NCI-H2107 treated with DMSO at 0.1 percent for 48 hours (cell line): ENCODE data around the gene MAT2B.

Experiments used
- DNase-seq: peaks from one replicate; lab custom pipeline; 2025; ENCODE audit not compliant: unreplicated experiment; lab: John Stamatoyannopoulos, UW

Gene MAT2B

GRCh38 chr5:163505368-163506094, at the start of gene MAT2B:
Gene MAT2B, plus strand, starts transcription at chr5:163505619. Its CDS starts 68 bp downstream, at chr5:163505687.
- DNase-seq = peak; percentile 72

DNA sequence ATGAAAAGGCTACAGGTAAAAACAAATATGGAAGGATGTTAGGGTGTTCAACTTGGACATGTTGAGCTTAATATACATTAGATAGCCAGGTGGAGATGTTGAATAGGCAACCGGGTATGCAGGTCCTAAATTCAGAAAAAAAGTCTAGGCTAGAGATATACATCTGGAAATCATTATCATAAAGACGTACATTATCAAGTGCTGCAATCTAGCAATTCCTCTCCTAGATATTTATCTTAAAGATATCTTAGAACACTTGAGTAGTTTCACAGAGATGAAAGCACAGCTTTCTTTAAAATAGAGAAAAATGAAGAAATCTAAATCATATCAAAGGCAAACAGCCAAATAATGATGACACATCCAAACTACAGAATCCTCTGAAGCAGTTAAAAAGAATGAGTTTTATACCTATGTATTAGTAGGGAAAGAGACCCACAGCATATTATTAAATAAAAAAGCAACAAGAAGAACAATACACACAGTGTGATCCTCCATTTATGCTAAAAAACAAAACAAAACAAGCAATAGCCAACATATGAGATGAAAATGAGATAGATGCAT, 49.3 kb upstream of the MAT2B start:
- DNase-seq = no peak

DNA sequence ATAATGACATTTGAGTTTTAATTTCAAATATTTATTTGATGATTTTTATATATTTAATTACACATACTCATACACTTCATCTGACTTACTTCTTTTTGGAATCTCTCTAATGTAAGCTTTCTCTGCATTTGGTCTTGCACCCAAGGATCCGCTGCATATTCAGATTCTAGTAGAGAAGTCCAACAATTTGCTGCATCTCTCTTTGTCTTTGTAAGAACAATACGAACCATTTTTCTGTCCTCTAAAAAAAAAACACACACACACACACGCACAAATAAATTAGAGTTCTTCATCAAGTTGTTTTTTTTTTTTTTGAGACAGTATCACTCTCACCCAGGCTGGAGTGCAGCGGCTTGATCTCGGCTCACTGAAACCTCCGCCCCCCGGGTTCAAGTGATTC, 48.6 kb upstream of the MAT2B start:
- no peak for DNase-seq

GRCh38 chr5:163458778-163459385, 46.5 kb upstream of the MAT2B start:
- no peak for DNase-seq

DNA sequence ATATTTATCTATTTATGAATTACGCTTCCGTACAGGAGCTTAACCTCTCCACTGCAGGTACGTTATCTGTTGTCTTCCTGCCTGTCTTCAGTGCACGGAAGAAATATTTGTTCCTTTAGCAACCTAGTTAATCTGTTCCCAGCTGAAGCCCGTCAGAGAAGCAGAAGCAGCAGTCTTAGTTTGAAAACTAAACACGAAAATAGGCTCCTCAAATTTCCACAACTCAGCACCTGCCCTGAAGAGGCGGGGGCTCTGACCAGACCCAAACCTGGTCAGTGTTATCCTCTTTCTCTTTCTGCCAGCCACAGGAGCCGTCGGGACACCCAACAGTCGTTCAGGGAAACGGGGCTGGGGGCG, 46.0 kb upstream of the MAT2B start:
- DNase-seq = peak; percentile 6

DNA sequence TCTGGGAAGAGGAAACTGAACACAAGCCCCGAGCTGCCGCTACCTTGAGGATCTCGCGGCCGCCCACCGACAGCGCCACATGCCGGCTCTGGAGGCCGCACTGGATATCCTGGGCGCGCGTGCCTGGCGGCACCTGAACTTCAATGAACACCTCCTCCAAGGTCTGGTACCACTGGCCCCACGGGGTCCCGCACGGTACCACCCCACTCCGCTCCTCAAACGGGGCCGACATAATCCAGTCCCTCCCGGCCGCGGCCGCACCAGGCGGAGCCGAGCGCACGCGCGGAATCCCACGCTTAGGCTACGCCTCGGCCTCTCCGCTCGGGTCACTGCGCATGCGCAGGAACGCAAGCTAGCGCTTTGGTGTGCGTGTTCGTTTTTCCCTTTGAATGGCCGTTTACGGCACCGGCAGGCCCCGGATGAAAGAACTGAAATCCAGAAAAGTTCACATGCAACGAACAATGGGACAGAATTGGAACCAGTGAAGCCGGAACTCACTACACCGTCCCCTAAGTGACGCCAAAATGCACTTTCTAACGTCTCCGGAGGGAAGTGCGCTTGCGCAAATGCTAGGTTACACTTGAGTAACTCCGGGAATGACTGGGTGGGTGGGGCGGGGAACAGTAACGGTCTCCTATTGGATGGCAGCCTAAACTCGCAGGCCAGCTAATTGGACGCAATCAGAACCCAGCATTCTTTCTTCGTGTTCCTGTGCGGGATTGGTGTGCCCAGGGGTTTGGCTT, 45.4 kb upstream of the MAT2B start, which contains the start of gene NUDCD2:
NUDCD2 (minus strand) TSS at position 284 of the 743 bp plus-strand sequence; CDS start at position 232, 52 bp downstream.
- DNase-seq = peak; percentile 85

DNA sequence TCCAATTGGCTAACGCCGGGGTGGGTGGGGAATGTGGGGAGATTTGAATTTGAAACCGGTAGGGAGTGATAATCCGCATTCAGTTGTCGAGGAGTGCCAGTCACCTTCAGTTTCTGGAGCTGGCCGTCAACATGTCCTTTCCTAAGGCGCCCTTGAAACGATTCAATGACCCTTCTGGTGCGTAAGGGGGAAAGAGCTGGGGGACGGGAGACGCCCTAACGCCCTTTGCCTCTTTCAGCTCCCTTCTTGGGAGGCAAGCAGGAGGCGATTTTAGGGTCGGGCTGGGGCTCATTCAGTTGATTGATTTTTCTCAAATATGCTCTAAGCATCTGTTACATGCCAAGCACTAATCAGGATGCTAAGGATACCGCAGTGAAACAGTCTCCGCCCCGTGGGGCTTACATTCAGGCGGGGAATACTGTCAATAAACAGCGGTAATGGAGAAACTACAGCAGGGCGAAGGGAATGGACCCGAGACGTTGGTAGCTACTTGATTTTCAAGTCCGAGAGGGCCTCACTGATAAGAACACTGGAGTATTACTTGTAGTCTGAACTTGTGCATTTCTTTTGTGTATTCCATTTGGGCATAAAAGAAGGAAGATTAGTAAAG, 44.8 kb upstream of the MAT2B start, which contains the start of gene HMMR:
HMMR (plus strand) TSS at position 71 of the 610 bp plus-strand sequence; CDS start at position 132, 61 bp downstream.
- DNase-seq = peak; percentile 22

DNA sequence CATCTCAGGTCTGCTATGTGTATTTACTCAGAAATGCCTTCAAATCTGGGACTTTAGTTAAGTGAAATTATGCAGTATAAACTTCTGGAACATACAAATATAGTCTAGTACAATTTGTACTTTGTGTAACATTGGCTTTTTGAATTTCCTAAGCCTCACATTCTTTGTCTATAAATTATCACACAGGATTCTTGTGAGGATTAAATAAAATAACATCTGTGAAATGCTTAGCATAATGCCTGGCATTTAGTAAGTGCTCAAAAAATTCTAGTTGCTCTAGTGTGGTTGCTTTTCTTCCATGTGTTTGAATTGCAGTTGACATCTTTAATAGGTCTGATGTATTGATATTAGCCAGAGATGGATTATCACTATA, 42.4 kb upstream of the MAT2B start:
- DNase-seq = no peak

GRCh38 chr5:163467682-163468081, 37.7 kb upstream of the MAT2B start:
- DNase-seq = no peak

GRCh38 chr5:163473635-163474243, 31.7 kb upstream of the MAT2B start:
- no peak for DNase-seq

GRCh38 chr5:163475411-163475810, 30.0 kb upstream of the MAT2B start:
- no peak for DNase-seq

DNA sequence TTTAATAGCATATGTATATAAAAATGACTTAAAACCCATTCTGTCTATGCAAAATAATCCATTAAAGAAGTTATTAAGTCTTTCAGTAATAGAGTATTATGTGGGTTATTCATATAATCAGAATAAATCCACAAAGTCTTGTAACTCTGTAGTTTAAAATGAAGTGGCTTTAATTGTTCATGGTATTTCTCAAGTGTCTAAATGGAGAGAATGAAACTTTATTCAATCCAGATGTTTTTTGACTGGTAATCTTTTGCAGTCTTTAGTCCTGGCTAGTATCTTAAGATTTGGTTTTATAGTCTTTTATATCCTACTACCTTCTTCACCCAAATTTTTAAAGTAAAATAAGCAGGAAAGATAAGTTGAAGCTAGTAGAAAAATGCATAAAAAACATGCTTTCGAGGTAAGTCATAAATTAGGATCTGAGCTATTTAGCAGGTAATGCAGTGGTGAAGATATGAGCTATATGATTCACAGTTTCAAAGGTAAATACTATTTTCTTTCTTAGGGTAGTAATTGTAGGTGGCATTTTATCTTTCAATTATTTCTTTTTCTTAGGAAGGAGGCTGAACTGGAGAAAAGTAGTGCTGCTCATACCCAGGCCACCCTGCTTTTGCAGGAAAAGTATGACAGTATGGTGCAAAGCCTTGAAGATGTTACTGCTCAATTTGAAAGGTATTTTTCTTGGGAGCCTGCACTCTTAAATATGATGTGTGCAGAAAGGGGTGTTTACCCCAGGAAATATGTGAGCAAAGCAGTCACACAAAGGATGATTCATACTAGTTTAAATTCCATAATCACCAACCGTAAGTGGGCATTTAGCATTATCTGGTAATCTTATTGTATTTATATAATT, 27.1 kb upstream of the MAT2B start:
- no peak for DNase-seq

- DNase-seq = no peak
Observed at GRCh38 chr5:163478982-163479271, 26.5 kb upstream of the MAT2B start.

- DNase-seq = no peak
Observed at GRCh38 chr5:163489055-163489744, 16.2 kb upstream of the MAT2B start.

GRCh38 chr5:163489745-163490075, 15.7 kb upstream of the MAT2B start:
- no peak for DNase-seq

GRCh38 chr5:163496286-163496685, 9.1 kb upstream of the MAT2B start:
- no peak for DNase-seq

DNA sequence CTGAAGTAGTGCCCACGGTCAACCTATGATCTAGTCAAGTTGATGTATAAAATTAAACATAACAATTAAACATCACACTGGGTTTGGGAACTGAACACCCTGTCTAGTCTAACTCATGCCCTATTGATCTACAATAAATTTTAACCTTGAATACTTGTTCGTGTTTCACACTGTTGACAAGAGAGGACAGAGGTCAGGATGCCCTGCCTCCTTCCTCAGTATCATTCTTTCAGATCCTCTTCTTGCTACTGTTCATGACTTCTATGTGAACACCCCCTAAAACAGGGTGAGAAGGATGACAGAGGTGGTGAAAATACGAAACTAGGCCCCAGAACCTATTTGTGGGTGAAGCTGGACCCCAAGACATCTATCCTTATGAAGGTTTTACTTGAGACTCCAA, 8.1 kb upstream of the MAT2B start:
- no peak for DNase-seq

DNA sequence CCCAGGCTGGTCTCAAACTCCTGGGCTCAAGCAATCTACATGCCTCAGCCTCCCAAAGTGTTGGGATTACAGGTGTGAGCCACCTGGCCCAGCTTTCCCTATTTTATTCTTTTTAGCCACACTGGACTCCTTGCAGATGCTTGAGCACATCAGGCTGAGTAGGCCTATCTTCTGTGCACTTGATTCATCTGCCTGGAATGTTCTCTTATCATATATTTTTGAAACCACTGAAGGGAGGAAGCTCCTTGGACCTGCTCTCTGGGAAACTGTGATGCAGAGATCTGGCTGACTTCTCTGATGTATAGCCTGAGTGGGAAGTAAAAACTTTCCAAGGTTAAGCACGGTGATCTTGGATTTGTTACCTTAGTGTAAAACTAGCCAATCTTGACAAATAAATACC, 6.5 kb upstream of the MAT2B start:
- DNase-seq = no peak

DNA sequence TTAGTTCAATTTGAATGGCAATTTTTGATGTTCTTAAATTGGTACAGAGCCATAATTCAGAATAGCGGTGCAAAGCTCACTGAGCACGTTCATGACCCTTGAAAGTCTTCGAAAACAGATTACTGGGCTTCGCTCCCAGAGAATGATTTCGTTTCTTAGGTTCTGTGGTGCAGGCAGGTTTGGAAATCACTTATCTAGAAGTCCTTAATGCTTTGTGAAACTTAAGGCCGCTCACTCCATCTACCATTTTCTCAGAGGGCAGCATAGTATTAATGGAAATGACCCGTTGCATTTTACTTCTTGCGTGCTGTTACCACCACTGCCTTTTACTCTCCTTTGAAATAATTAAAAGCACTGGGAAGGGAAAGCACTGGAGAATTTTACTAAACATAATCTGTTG, 2.9 kb upstream of the MAT2B start:
- no peak for DNase-seq
